Measurements from ENCODE around the gene COX7A2. TPM values are rescaled to one million over a fixed set of nuclear protein-coding genes. Genes with fewer than 3 reads are reported as not detected.

The COX7A2 gene
- total RNA-seq, 2 experiments from 2014 or later, result 397 to 403 TPM

DNA sequence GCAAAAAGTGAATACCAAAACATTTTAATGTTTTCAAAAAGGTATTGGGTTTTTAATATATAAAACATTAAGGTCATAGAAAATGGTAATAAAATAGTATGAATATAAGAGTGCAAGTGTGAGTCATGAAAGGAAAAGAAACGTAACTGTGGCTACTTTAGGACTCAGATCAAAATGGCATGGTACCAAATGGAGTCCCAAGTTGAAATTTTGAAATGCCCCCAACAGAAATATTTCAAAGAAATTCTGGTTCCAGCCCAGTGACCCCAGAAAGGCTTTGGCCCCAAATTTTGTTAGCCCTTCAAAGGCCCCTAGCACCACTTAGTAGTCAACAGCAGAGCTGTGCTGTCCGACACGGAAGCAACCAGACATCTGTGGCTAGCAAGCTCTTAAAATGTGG, 43.7 kb downstream of the COX7A2 start:
- Mint-ChIP-seq H3K4me3 (no peak overlapping the region), H3K9me3 (no peaks in the 10 kb centered on the region), H3K27me3 (peaks cover 56% of the 10 kb centered on the region), H3K4me1 (peaks cover 14% of the 10 kb centered on the region), H3K27ac (no peak overlapping the region), H3K36me3 (ENCODE audit: low read depth) (no peaks in the 10 kb centered on the region)
- DNase-seq, result no peak
- ChIA-PET CTCF (interaction anchor here (2.4 kb wide), 1 partner anchor 9 kb away, joined by 9 read pairs; no protein-coding TSS in a partner anchor), POLR2A (no interaction called here)

GRCh38 chr6:75196081-75196687, 47.4 kb downstream of the COX7A2 start:
- Mint-ChIP-seq H3K4me1 (no peaks in the 10 kb centered on the region), H3K9me3 (no peaks in the 10 kb centered on the region), H3K4me3 (no peak overlapping the region), H3K27ac (no peak overlapping the region), H3K27me3 (peaks cover 20% of the 10 kb centered on the region), H3K36me3 (ENCODE audit: low read depth) (no peaks in the 10 kb centered on the region)
- ChIA-PET POLR2A (no interaction called here), CTCF (no interaction called here)
- DNase-seq, result no peak

DNA sequence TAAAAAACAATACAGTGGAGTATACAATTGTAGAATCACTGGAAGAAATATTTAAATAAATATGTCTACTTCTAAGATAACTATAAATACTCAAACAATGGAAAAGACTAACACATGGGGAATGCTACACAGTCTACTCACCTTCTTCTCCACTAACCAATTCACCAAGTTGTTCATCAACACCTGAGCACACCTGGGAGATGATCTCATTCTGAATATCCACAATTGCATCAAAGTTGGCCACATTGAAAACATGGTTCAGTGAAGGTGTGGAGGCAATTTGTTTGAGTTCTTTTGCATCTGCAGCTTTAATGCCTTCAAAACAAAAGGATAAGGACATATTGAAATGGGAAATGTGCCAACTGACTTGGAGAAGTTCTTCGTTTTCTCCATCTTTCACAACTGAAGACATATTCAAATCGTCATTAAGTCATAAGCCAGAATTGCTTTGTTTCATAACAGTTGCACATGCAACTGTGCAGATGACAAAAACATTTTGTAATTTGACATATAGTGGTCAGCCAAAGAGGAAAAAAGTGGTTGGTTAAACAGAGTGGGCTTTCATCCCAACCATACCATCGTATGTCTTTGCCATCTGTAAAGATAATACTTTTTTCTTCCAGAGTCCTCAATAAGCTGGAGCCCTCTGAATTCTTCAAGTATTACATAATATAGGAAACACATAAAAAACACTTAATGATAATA, 55.2 kb downstream of the COX7A2 start:
- Mint-ChIP-seq H3K9me3 (peaks cover 4% of the 10 kb centered on the region), H3K27me3 (peaks cover 8% of the 10 kb centered on the region), H3K4me1 (no peaks in the 10 kb centered on the region), H3K36me3 (ENCODE audit: low read depth) (no peaks in the 10 kb centered on the region), H3K27ac (no peak overlapping the region), H3K4me3 (no peak overlapping the region)
- DNase-seq, result no peak
- CTCF ChIA-PET, result no interaction called here
- POLR2A ChIA-PET, result no interaction called here

Other genes starting within 250 kb of the COX7A2 start
- not detected for gene COL12A1, start 37.7 kb downstream of the COX7A2 start, total RNA-seq
- gene TMEM30A, start 41.0 kb upstream of the COX7A2 start, total RNA-seq, result 10 to 100 TPM; 69.7 to 70.2 TPM
- gene FILIP1, start 250.0 kb upstream of the COX7A2 start, total RNA-seq, result under 1 TPM in 1 of 2 experiments, not detected in 1; 0.04 TPM

All from activated CD4-positive, alpha-beta T cell treated with anti-CD3 and anti-CD28 coated beads, Interleukin-2, amount 10 ng/mL, durations not matched to agents 7 days and 5 days (primary cell).